GM10847 (cell line): ENCODE results near the gene TTC24.

Experiments
- POLR2A ChIP-seq: IDR thresholded peaks from 2 replicates; pipeline ENCODE4 v1.6.1; 2011; ENCODE audit not compliant: insufficient read length; ENCODE audit errors: extremely low read depth

Gene TTC24

GRCh38 chr1:156572663-156573018 is 6.9 kb upstream of the TTC24 start:
- no peak for TF ChIP-seq POLR2A

- TF ChIP-seq POLR2A: no peak
These were observed 5.4 kb upstream of the TTC24 start for GRCh38 chr1:156574039-156574633.

- no peak for TF ChIP-seq POLR2A
These were observed 2.0 kb upstream of the TTC24 start for GRCh38 chr1:156577550-156577949.

- no peak for TF ChIP-seq POLR2A
These were observed 1.5 kb upstream of the TTC24 start for GRCh38 chr1:156578055-156578454.

GRCh38 chr1:156581661-156582387 is 2.3 kb downstream of the TTC24 start:
- TF ChIP-seq POLR2A: no peak

GRCh38 chr1:156582388-156583017 is 3.0 kb downstream of the TTC24 start:
- no peak for TF ChIP-seq POLR2A

- no peak for TF ChIP-seq POLR2A
These were observed 4.5 kb downstream of the TTC24 start for GRCh38 chr1:156583821-156584622.

- TF ChIP-seq POLR2A: no peak
These were observed 5.3 kb downstream of the TTC24 start for GRCh38 chr1:156584813-156585212.

GRCh38 chr1:156586323-156586722 is 6.8 kb downstream of the TTC24 start:
- no peak for TF ChIP-seq POLR2A

GRCh38 chr1:156586892-156587477 is 7.5 kb downstream of the TTC24 start:
- no peak for TF ChIP-seq POLR2A

- no peak for TF ChIP-seq POLR2A
These were observed 10.0 kb downstream of the TTC24 start for GRCh38 chr1:156589546-156589945.

GRCh38 chr1:156590326-156591180 is 11.0 kb downstream of the TTC24 start:
- TF ChIP-seq POLR2A: no peak

- no peak for TF ChIP-seq POLR2A
These were observed 11.6 kb downstream of the TTC24 start for GRCh38 chr1:156591181-156591431.

GRCh38 chr1:156591432-156592157 is 12.1 kb downstream of the TTC24 start, which contains the start of gene NAXE:
Gene NAXE (plus strand): TSS chr1:156591776. CDS start chr1:156591805, 29 bp downstream.
- peak; percentile 89 for TF ChIP-seq POLR2A

- TF ChIP-seq POLR2A: no peak
These were observed 12.8 kb downstream of the TTC24 start for GRCh38 chr1:156592158-156592909.
